ENCODE measurements around the gene CORO2B.
A peak's percentile ranks its signal among the peaks of the same experiment; 100 is the strongest.
"Not testable (repeated sequence)": the region's sequence is repeated elsewhere in the genome, so short reads cannot be mapped to it uniquely, and the experiment has no call there.

The CORO2B gene

DNA sequence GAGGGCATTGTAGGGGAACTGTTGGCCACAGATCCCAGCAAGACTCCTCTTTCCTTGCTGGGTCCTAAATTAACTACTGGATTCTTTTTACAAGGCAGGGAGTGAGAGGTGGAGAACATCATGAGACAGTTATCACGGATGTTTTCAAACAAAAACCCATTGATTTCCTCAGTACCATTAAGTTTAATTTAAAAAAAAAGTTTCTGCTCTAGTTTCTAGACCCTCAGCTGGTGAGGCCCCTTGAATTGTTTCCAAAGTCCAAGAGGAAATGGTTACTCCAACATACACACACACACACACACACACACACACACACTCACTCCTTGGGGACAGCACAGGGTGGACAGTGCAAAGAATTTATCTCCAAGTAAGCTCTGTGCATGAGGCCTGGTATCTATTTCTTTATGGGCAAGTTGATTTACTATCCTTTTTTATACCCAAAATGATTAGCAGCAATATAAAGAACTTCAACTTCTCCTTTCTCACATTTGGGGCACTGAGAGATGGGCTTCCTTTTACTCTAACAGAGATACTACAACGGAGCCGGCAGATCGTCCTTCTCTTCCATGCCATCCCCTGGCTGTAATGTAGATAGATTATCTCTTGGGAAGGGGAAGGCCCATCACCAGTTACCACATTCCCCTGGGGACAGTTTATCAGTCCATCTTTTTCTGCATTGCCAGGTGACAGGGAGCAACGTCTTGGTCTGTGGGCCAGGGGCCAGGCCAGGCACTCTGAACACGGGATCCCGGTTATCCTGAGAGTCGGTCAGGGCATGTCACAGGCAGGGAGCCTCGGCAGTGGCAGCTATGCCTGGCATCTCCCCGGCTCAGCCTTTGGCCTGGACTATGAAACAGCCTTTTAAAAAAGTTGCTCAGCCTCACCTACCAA is 54.7 kb downstream of the CORO2B start:
- no peak for DNase-seq

GRCh38 chr15:68634122-68634482 is 55.3 kb downstream of the CORO2B start:
- no peak for DNase-seq

- DNase-seq = no peak
These were observed 55.7 kb downstream of the CORO2B start for GRCh38 chr15:68634531-68634930.

DNA sequence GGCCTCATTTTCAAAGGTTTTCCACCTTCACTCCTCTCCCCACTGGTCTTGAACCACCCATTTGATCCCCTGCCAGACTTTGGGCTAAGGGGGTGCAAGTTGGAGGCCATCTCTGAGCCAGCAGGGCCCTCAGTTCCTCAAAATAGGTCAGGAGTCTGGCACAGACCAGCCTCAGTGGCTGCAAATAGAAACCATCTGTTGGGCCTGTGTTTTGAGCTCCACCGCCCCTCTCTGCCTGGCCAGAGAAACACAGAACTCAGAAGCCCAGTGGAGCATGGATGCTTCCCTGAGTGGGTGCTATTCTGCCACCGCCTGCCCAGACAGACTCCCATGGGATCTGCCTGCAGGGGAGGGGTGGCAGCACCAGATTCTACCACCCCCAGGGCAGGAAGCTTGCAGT is 56.3 kb downstream of the CORO2B start:
- no peak for DNase-seq

DNA sequence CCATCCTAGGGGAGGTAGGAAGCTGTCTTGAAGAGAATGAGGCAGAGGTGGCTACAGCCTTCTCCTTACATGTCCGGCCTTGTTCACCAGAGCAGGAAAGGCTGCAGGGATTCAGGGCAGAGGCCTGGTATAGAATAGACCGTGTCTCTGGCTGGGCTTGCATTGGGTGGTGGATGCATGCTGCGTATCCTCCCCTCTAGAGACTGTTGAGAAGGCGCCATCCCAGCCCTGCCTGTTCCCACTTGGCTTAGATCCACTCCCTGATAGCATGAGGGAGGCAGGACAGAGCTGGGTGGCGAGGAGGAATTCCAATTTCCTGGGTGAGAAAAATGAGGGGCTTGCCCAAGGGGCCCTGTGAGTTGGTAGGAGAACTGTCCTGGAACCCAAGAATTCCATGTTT is 57.5 kb downstream of the CORO2B start:
- no peak for DNase-seq

GRCh38 chr15:68637767-68638404 is 59.1 kb downstream of the CORO2B start:
- DNase-seq = no peak

- no peak for DNase-seq
These were observed 60.2 kb downstream of the CORO2B start for GRCh38 chr15:68638953-68639515.

DNA sequence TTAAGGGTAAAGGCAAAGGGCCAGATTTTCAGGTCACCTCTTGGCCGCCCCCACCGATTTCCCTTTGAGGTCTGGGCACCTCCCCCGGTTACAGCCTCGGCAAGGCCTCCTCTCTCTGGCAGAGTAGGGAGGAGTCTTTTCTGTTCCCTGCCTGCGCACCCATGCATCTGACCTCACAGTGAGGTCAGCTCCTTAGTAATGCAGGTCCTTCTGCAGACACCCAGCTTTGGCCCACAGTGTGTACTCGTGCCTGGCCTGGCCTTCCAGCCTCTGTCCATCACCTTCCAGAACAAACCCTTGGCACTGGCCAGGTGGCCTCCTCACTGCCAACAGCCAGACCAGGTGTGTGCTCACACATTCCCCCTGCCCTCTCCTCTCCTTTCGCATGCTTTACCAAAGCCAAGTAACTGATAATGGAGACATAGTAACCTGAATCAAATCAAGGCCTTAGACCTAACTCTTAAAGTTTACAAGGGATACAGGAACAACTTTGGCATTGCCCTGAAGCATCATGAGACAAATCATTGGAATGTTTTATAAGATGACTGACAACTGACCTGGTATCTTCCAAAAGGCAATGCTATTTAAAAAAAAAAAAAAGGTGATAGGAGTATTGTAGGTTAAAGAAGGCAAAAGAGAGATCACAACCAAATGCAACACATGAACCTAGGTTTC is 61.3 kb downstream of the CORO2B start:
- no peak for DNase-seq

DNA sequence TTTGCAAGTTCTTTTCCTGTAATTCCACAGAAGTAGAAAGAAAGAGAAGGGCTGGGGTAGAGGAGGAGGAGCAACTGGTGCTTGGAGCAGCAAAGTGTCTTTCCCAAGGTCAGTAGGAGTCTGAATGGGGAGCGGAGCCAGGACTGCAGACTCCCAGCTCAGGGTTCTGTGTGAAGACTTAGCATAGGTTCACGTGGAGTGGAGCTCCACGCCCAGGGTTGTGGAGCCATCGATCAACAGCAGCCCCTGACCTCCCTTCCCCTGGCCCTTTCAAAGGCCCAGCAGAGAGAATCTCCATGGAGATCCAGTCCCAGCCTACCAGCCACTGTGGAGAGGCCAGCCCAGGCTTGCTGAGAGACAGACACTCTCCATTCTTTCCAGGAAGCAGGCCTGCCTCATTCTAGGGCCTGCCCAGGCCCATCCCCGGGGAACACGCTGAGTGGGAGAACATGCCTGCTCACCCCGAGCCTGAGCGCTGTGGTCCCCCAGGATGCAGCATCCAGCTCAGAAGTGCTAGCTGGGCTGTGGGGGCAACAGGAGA is 62.1 kb downstream of the CORO2B start:
- no peak for DNase-seq

DNA sequence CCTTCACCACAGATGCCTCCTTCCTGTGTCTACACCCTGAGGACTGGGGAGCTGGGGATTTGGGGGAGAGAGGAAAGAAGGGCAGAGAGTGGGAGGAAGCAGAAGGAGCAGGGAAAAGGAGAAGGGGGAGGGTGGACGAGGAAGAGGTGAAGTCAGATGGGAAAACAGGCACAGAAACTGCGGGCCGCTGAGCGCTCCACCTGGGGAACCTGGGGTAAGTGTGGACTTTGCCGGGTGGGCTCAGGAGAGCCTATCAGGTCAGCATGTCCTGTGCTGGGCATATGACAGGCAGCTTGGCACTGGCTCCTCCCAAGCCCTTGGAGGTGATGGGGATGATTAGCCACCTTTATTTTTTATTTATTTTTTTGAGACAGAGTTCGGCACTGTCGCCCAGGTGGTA is 62.6 kb downstream of the CORO2B start:
- DNase-seq = no peak

- no peak for DNase-seq
These were observed 63.7 kb downstream of the CORO2B start for GRCh38 chr15:68642491-68642845.

DNA sequence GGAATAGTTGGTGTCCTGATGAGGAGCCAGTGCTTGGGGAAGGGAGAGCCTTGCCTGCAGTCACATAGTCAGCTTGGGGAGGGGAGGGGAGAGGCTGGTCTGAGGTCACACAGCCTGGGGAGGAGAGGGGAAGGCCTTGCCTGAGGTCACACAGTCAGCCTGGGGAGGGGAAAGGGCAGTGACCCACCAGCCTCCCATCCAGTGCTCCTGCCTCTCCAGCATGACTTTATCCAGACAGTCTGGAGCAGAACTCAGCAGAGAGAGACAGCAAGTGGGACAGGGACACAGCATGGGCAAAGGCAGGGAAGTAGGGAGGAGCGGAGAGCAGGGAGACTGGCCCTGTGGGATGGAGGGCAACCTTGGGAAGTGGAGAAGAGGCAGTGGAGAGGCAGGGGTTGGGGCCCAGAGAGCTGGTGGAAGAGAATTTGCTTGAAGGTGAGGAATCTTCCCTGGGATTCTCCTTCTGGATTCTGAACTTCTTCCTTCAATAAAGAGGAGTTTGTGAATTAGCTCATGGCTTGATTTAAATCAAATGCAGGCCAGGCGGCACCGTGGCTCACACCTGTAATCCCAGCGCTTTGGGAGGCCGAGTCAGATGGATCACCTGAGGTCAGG is 64.5 kb downstream of the CORO2B start:
- no peak for DNase-seq

GRCh38 chr15:68644083-68644904 is 65.5 kb downstream of the CORO2B start:
- DNase-seq = no peak

- no peak for DNase-seq
These were observed 66.2 kb downstream of the CORO2B start for GRCh38 chr15:68644996-68645395.

GRCh38 chr15:68646156-68646555 is 67.4 kb downstream of the CORO2B start:
- DNase-seq = no peak

GRCh38 chr15:68646696-68647095 is 67.9 kb downstream of the CORO2B start:
- no peak for DNase-seq

- DNase-seq = not testable (repeated sequence)
These were observed 68.6 kb downstream of the CORO2B start for GRCh38 chr15:68647361-68647760.

DNA sequence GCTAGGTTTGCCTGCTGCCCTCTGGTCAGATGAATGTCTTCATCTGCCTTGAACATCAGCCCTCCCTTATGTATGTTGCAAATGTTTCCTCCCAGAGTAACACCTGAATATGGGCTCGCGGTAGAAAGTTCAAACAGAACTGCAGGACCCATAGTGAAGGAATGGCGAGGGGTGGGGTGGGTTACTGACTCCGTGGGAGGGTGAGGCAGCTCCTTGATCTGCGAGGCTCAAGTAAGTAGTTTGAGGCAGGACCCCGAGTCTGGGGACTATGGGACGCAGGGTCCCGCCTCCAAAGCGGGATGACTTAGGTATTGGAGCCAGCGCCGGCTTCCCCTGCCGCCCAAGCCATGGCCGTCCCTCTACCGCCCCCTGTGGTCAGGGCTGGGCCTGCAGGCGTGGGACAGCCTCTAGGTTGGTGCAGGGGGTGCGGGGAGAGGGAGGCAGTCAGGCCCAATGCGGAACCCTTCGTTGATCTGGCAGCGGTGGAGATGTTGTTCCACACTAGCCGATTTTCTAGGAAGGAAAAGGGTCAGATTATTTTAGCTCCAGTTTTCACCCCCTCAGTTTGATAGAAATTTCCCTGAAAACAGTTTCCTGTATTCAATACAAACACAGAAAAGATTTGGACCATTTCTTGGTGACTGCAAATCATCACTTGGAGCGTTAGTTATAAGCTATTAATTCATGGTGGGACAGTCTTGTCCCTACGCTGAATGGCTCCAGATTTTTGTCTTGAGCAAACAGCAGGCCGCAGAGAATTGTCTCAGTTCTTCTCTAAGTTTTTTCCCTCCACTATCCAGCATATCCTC is 72.3 kb downstream of the CORO2B start:
- DNase-seq = peak; percentile 43

- DNase-seq = no peak
These were observed 73.2 kb downstream of the CORO2B start for GRCh38 chr15:68651916-68652525.

DNA sequence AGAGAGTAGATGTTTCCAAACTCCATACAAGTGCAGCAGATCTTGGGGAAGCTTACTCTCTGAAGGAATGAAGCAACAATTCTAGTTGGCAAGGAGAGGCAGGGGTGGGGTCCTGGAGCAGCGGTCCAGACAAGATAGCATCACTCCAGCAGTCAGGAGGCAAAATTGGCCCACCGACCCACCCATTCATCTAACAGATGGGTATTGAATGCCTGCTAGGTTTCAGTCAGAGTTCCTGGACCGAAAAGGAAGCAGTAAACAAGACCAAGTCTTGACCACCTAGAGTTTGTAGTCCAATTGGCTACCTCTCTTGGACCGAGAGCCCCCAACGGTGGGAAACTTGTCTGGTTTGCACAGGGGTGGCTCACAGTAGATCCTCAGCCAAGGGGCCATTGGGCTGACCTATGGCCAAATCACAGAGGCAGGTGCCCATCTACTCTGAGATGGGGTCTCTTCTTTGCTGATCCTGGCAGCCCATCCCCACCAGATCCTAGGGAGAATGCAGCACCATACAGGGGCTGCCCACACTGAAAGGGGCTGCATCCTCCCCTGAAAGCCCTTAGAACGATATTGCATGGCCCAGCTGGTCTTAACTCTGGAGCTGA is 74.3 kb downstream of the CORO2B start:
- no peak for DNase-seq

All from activated naive CD4-positive, alpha-beta T cell treated with Interleukin-2 at 50 U/mL for 16 hours (primary cell).